Hindlimb muscle (tissue), 1 donor: ENCODE results near the gene FGGY. TPM values are rescaled to one million over a fixed set of nuclear protein-coding genes. Genes with fewer than 3 reads are reported as not detected.

Experiments used
- DNase-seq: peaks from one replicate; pipeline ENCODE4 v3.0.0-alpha.2; 2013
- polyA plus RNA-seq: library from polyadenylated mRNA; unstranded; fragments of 120-200 nt; gene quantifications from one replicate; pipeline ENCODE4 v1.2.1, GENCODE V29; 2013; ENCODE audit not compliant: insufficient read length

The FGGY gene
- polyA plus RNA-seq, 1 donor = 17.2 TPM

DNA sequence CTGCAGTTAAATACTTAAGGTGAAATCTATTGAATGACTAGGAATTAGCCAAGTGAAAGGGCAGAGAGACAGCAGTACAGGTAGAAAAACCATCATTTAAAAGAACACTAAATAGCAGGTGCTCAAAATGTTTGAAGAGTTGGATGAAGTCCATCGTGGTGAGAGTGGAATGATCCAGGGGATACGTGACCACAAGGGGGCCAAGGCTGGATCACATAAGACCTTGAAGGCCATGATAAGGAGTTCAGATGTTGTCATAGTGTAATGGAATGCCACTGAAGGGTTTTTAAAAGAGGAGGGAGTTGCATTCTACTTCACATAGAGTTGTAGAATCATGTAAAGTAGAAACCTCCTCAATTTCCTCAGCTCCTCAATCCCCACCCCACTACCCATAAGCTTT is 483.1 kb downstream of the FGGY start:
- no peak for DNase-seq

- no peak for DNase-seq
Observed at GRCh38 chr1:59788825-59789224, 491.9 kb downstream of the FGGY start.

- DNase-seq = no peak
Observed at GRCh38 chr1:59798600-59798999, 501.7 kb downstream of the FGGY start.

DNA sequence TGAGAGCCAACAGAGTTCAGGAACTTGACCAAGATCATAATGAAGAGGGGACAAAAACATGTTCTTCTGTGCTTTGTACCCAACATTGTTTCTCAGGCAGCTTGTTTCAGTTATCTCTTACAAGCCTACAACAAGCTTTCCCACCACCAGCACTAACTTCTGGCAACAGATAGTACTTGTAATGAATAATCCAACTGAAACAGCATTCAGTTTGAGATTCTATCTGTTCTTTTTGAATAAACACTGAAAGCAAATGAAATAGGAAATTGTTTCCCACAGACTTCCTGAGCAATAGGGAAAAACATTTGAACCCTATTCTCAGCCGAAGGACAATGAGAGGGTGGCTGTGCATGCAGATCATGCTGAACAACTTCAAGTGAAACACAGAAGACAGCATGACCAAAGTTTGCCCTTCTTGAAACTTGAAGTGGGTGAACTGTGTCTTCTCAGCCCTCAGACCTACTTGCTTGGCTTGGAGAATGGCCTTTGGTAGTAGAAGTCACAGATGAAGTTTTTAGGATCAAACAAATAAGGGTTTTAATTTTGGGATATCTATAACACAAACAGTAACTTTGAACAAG is 506.7 kb downstream of the FGGY start:
- no peak for DNase-seq

DNA sequence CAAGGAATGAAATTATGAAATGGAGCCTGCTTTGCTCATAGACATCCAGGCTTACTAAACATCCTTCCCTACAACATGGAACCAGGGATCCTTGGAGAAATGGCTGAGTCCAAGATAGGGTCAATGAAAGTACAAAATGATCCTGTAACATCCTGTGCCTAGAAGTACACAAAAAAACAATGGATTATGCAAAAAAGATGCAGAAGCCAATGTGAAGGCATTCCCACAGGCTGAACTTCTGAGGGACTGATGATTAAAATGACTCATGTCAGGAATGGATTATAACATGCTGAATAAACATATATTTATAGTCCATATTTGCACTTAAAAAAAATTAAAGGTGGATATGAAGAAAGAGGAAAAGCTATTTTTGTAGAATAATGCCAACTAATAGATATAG is 507.4 kb downstream of the FGGY start:
- no peak for DNase-seq

DNA sequence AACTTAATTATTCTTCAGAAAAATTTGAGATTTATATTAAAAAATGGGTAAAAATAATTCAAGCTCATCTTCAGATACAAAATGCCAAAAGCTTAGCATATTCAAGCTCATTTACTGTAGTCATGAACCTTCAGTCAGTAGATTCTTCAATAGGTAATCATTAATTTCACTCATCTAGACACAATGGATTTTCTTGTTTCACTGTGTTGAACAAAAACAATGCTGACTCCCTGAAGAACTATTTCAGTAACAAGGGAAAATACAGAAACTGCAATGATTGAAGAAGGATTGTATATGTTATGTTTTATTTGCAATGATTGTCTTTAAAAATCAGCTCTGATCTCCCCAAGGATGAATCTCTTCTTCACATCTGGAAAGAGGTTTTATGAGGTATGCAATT is 508.7 kb downstream of the FGGY start:
- no peak for DNase-seq
